ENCODE measurements around the gene TMOD4. TPM values are rescaled to one million over a fixed set of nuclear protein-coding genes. Genes with fewer than 3 reads are reported as not detected.

Gene TMOD4
- total and polyA plus RNA-seq, 2 experiments from 2014 or later = 1.3 TPM; not detected in 1

- TF ChIP-seq ZNF462 (CRISPR knock-in tag; IDR thresholded peaks at IDR 0.05) = no peak
Measured at GRCh38 chr1:151147665-151148064, 28.1 kb downstream of the TMOD4 start (continued).

- Histone ChIP-seq H3K27me3 (ENCODE audit: insufficient read depth) (peaks cover 35% of the 10 kb centered on the region), H3K4me2 (peak overlapping the region; percentile 98), H4K20me1 (replicated peaks; ENCODE audit: insufficient read depth) (peaks cover 5% of the 10 kb centered on the region; the same call in 1 of the 2 replicates), H3K27ac (ENCODE audit: low read depth) (no peak overlapping the region), H3K4me1 (ENCODE audit: insufficient read depth) (peaks cover 35% of the 10 kb centered on the region), H3F3A (replicated peaks; ENCODE audit: low read depth) (peaks cover 9% of the 10 kb centered on the region; the same call in 1 of the 2 replicates), H2AFZ (peak overlapping the region; percentile 99), H3K4me3 (peak overlapping the region; percentile 96), H3K9me2 (ENCODE audit: insufficient read depth) (no peaks in the 10 kb centered on the region), H3K79me2 (replicated peaks; ENCODE audit: insufficient read depth) (no peaks in the 10 kb centered on the region; the same call in 1 of the 2 replicates), H3K36me3 (ENCODE audit: insufficient read depth) (no peaks in the 10 kb centered on the region)
- H3K9me3 Mint-ChIP-seq = no peaks in the 10 kb centered on the region
- peak overlapping the region; percentile 82 for H3K4me3 Mint-ChIP-seq
- H3K36me3 Mint-ChIP-seq (ENCODE audit: low read depth) = no peaks in the 10 kb centered on the region; the same call in 2 of the 3 replicates
- DNase-seq (ENCODE audit: low spot score) (no peak), ATAC-seq (peak; percentile 2)
- peaks cover 32% of the 10 kb centered on the region for H3K27me3 Mint-ChIP-seq (ENCODE audit: insufficient read depth, low read depth, poor library complexity)
- H3K27ac Mint-ChIP-seq = no peak overlapping the region
- H3K4me1 Mint-ChIP-seq = peaks cover 38% of the 10 kb centered on the region
- TF ChIP-seq ZNF462 (CRISPR knock-in tag; IDR thresholded peaks at IDR 0.05) = no peak
- no peak for TF ChIP-seq REST (IDR thresholded peaks at IDR 0.05; ENCODE audit: unreplicated experiment)
- TF ChIP-seq EZH2phosphoT487 (IDR thresholded peaks at IDR 0.05; ENCODE audit: unreplicated experiment) = no peak
- TF ChIP-seq ZNF331 (CRISPR knock-in tag; IDR thresholded peaks at IDR 0.05; ENCODE audit: low read depth) = no peak
- no peak for TF ChIP-seq CREB1 (CRISPR knock-in tag; IDR thresholded peaks at IDR 0.05; ENCODE audit: low read depth)
Measured at GRCh38 chr1:151147132-151147503, 28.7 kb downstream of the TMOD4 start.
